ENCODE results near the gene TAF4B.

The TAF4B gene

DNA sequence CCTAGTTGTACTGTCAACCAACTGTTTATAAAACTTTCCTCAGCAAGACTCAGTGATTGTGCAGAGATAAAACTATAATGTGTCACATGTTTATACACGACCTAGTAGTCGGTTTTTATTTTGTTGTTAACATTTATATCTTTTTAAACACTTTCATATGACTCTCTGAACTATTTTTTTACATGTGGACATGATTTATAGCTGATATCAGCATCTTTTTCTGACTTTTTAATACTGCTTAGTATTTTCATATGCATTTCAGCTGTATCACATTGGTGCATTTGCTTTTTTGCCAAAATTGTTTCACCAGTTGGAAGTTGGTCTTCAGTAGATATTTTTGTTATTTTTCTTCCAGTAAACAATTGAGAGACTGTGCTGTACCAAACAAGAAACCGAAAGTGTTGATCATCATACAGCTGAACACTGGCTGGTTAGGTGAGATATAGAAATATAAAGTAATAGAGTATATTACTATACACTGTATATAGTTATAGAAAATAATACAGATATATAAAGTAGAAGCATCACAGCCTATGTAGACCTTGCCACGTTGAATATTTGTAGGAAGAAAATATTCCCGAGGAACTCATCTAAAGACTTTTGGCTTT lies 167.9 kb downstream of the TAF4B start:
- DNase-seq = no peak

DNA sequence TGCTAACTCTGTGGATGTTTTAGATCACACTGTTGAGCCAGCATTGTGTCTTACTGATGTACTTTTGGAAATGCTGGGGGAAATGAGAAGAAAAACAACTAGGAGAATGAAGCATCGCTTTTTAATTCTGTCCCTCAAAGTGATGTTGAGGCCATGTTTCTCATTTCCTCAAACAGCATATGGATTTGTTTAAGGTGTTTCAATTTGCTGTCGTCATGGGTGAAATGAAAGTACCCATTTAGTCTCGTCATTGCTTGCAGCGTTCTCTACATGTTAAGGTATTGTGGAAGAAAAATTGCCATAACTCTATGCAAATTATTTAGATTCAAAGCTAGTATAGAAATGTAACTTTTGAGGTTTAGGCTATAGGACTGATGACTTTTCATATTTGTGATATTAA lies 170.8 kb downstream of the TAF4B start:
- no peak for DNase-seq

DNA sequence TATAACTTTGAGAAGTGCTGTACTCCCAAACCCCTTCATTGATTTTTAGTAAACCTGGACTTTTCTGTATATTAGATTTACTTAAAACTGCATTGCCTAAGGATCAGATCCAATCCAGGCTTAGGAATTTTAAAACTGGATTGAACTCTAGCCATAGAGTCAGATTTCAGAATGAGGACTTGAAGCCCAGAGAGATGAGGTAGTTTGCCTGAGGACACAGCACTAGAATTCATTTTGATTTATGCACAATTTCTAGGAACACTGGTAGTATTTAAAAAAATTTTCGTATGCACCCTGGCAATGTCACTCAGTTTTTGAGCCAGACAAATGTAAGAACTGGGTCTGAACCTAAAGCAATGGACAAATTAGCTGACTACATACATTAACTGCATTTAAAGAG lies 177.2 kb downstream of the TAF4B start:
- no peak for DNase-seq

DNA sequence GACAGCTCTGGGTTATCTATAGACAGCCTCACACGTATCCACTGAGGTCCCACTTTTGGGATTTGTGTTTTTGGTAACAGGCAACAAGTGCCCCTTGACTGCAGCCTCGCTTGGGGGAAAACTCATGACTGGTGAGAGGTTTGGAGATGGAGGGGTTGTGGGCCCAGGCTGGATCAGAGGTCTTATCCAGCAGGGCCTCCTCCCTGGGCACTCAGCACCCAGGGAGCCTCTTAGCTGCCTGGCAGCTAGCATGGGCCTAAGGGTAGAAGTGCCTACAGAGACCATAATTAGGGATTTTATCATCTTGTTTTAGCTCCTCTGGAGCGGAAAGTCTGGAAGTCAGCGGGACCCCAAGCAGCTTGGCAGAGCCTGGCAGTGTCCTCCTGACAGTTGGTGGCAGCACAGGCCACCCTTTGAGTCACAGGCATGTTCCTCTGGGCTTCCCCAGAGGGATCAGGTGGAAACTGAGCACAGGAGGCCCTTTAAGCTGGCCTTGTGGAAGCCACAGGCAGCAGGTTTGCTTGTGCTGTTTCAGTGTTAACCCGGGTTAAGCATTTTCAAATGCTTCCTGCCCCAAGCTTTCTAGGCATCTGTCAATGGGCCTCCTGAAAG lies 179.1 kb downstream of the TAF4B start:
- DNase-seq = peak; percentile 56

- DNase-seq = peak; percentile 62
Observed at GRCh38 chr18:26406324-26406723, 180.1 kb downstream of the TAF4B start.

GRCh38 chr18:26406854-26407517 lies 180.7 kb downstream of the TAF4B start:
- DNase-seq = no peak

DNA sequence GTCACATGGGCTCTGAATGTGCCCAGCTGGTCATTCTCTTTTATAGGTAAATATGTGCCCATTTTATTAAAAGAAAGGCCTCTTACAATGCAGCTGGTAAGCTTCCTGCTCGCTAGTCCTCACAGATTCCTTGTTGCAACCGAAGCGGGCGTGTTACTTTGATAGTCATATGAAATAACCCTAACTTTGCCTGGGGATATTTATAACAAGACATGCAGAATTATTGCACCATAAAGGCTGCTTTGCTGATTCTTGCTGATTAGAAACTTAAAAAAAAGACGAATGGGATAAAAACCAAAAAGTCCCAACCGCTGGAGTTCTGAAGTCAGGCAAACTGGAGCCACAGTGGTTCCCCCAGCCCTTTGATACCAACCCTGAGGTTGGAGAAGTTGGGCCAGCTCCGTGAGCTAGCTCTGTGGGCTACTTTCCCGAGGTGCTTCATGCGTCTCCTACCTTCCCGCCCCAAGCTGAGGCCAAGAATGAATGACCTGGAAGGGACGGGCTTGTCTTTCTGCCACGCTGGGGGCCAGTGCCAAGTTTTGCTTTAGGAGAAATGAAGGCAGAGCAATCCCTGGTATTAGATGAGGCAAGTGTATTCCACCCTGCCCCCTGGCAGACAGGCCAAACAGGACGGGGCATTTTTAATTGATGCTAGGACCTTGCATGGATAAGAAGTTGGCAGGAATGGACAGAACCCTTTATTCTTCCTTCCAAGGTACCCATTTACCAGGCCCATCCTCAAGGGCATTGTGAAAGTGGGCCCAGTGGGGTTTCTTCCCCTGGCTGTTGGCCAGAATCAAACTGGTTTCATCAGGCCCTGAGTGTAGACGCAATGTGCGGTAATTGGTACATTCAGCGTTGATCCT lies 181.7 kb downstream of the TAF4B start:
- DNase-seq = no peak

DNA sequence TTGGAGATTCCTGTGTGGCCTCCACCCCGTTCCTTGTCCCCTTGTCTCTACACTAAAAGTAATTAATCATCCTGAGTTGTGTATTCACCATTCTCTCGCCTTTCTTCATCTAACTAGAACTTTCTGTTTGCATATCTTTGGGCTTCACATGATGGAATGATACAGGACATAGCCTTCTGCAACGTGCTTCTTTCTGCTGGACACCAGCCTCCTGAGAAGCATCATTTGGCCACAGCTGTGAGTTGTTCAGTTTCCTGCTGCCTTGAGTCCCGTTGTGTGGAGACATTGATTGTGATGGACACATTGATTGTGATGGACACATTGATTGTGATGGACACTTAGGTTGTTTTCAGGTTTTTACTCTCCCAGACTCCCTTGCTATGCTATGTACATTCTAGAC lies 182.8 kb downstream of the TAF4B start:
- no peak for DNase-seq

DNA sequence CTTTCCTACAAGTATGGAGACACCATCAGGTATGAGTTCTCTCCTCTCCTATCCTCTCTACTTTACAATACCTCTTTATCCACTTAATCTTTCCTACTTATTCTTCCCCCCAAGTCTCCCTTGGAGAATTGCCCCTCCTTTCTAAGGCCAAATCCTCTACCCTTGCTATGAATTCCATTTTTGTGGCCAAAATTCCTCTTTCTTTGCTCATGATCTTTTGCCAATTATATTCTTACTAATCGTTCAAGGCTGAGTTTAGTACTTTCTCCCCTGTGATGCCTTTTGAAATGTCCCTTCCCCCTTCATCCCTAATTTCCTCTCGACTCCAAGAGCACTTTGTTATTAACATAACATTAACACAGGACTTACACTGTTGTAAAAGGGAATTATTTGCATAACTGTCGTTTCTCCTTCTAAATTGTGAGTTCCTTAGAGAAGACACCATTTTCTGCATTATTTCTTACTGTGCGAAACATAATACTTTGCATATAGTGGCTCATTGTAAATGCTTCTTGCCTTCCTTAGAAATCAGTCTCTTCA lies 188.7 kb downstream of the TAF4B start:
- DNase-seq = no peak

DNA sequence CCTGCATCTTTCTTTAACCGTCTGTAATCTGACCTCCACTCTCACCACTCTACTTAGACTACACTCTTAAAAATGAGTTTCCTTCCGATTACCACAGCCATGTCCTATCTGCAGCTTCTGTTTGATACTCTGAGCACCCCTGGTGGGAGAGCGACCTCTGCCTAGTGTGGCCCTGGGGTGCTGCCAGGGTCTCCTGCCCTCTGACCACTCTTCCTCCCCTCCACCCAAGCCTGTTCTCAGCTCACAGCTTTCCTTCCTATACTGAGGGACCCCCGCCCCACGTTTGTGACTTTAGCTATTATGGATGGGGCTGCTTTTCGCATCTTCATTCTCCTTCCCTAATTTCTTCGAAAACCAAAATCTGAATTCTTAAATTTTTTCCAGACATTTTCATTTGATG lies 189.4 kb downstream of the TAF4B start:
- no peak for DNase-seq

DNA sequence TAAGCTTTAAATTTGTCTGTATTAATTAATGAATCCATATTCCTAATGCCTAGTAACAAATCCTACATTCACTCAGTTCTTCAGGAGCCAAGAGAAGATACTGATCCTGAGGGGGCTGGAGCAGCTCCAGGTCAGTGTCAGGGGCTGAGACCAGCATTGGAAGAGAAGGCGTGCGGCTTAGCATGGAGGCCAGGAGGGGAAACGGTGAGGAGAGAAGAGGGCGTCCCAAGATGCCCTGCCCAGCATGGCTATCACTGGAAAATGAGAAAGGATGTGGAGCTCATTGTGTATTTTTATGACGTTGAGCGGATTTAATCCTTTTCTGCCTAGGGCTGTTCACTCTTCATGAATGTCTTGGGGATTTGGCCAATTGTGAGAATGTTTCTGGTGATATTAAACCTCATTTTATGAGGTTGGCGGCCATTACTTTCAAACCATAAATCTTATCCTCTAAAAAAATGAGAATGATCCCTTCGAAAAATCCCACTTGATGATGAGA lies 190.5 kb downstream of the TAF4B start:
- no peak for DNase-seq

- DNase-seq = no peak
Observed at GRCh38 chr18:26417190-26417589, 190.9 kb downstream of the TAF4B start.

- no peak for DNase-seq
Observed at GRCh38 chr18:26418225-26418624, 192.0 kb downstream of the TAF4B start.

DNA sequence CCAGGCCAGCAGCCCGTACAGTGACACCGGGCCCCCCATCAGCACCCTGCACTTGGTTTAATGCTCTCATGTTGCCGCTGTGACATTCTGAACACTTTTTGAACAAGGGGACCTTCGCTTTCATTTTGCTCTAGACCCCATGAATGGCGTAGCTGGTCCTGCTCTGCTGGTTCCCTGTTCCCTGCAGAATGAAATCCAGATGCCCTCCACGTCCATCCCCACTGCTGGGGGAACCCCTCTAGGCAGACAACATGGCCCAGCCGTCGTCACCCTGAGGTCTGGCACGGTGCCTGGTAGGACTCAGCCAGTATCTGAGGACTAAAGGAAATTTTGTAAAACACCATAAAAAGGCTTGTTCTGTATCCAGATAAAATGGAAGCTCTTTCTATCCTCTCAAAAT lies 193.5 kb downstream of the TAF4B start:
- no peak for DNase-seq

GRCh38 chr18:26421503-26421902 lies 195.3 kb downstream of the TAF4B start:
- no peak for DNase-seq

DNA sequence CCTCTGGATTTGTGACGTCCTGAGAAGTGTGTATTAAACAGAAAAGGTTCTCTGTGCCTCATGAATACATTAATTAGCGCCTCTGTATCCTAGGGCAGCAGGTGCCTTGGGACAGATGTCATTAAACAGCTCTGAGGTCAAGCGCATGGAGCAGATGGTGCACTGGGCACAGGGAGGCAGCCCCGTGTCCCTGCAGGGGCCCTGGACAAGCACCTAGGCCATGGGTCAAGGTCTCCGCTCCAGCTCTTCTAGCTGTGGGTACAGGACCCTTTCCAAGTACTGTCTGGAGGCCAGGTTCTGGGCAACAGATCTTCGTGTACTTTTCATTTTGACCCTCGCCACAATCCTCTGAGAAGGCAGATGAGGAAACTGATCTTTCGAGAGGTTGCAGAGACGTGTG lies 195.7 kb downstream of the TAF4B start:
- no peak for DNase-seq

- no peak for DNase-seq
Observed at GRCh38 chr18:26422472-26423162, 196.4 kb downstream of the TAF4B start.

- DNase-seq = no peak
Observed at GRCh38 chr18:26424428-26425147, 198.3 kb downstream of the TAF4B start.

DNA sequence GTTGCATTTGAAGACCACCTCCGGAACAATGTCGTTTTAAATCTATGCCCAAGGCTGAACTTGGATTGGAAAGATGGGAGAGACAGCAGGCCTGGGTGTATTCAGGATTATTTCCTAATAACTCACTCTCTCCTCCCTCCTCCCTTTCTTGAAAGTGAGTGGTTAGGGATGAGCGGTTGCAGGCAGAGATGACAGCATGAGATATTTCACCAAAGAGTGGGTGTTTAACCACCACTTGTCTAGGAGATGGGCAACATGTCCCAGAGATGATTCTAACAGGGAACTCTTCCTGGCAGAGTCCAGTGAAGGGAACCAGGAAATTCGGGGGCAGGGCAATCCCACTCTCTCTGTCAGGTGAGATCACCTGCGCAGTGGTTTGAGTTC lies 198.9 kb downstream of the TAF4B start:
- DNase-seq = no peak

GRCh38 chr18:26429535-26430226 lies 203.4 kb downstream of the TAF4B start:
- DNase-seq = peak; percentile 44
